Vagina (tissue), 2 donors: Measurements from ENCODE around the gene IFIT2. TPM values are rescaled to one million over a fixed set of nuclear protein-coding genes. Genes with fewer than 3 reads are reported as not detected.
"Not testable (repeated sequence)": the region's sequence is repeated elsewhere in the genome, so short reads cannot be mapped to it uniquely, and the experiment has no call there.

Experiments used
- DNase-seq, 2 donors: peaks; one replicate each; pipeline ENCODE4 v3.0.0-alpha.2; 2017; ENCODE audit errors: extremely low spot score in 2 of 2
- H3K27ac ChIP-seq: fragments of 200-600 bp; sonication (generic); one replicate; pipeline ENCODE4 v1.5.1; 2019
- H3K27me3 ChIP-seq: fragments of 200-600 bp; sonication (generic); one replicate; pipeline ENCODE4 v1.5.1; 2019
- H3K36me3 ChIP-seq, 2 donors: fragments of 200-600 bp; sonication (generic); one replicate each; pipeline ENCODE4 v1.5.1; 2017 to 2019
- H3K4me1 ChIP-seq: fragments of 200-600 bp; sonication (generic); one replicate; pipeline ENCODE4 v1.5.1; 2019
- H3K4me3 ChIP-seq, 2 donors: fragments of 200-600 bp; sonication (generic); 1 replicate in 1 of 2; 2 replicates in 1 of 2; pipeline ENCODE4 v1.5.1; 2016 to 2019
- H3K9me3 ChIP-seq: fragments of 200-600 bp; sonication (generic); one replicate; pipeline ENCODE4 v1.5.1; 2019
- POLR2A ChIP-seq, 2 donors: fragments of 450-650 bp; IDR thresholded peaks; one replicate each; pipeline ENCODE4 v1.6.1; 2017; ENCODE audit warnings: antibody characterized with exemption in 2 of 2, mild to moderate bottlenecking in 2 of 2, moderate library complexity in 2 of 2
- POLR2AphosphoS5 ChIP-seq, 2 donors: sonication (generic); formaldehyde crosslinking; IDR thresholded peaks; one replicate each; pipeline ENCODE4 v1.9.0; 2017; ENCODE audit warnings: antibody characterized with exemption in 2 of 2, mild to moderate bottlenecking in 2 of 2, low read depth in 1 of 2; ENCODE audit not compliant: insufficient read depth in 1 of 2
- intact Hi-C: fragments of 100-400 bp; cut with DNase I; formaldehyde crosslinking; loops from one replicate; pipeline ENCODE4 v1.15.1; 2023
- total RNA-seq: library from RNA; depleted of rRNA; stranded (reverse); fragments of >200 nt; gene quantifications from one replicate; pipeline ENCODE4 v1.2.3, GENCODE V29; 2016
- TF ChIP-seq, protein P1 (sequence below), 3 experiments: fragments of 450-650 bp in 2 of 3; fragments of 200-600 bp in 1 of 3; sonication (generic) in 1 of 3; IDR thresholded peaks; one replicate each; pipeline ENCODE4 v1.5.1; 2017 to 2019; ENCODE audit warnings: antibody characterized with exemption in 3 of 3, mild to moderate bottlenecking in 2 of 3, moderate library complexity in 2 of 3

Gene IFIT2
- total RNA-seq, 1 donor from 2014 or later = 2.9 TPM

DNA sequence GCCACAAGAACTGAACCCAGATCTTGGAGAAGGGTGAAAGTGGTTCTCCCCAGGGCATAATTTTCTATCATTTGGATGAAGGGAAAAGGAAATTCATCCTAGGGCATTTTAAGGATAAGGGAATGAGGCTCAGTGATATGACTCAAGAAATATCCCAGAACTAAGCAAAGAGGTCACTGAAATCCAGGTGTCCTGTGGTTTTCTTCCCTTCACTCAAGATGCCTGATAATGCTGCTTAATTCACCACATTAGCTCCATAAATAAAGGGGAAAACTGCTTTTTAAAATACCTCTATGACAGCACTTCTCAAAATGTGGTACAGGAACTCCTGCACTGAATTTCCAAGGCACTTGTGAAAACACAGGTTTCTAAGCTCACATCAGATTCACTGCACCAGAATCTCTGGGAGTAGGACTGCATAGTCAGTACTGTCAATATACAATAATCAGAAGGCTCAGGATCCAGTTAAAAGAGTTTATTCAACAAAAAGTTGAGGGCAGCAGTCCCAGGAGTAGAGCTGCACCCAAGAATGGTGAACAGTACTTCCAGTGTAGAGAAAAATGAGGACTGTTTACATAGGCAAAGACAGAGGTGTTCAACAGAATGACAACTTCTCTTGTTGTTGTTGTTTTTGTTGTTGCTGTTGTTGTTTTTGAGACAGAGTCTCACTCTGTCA lies 28.8 kb downstream of the IFIT2 start:
- TF ChIP-seq POLR2AphosphoS5 (IDR thresholded peaks at IDR 0.05; ENCODE audit: insufficient read depth in 1 of 2, low read depth in 1 of 2) (no peak), POLR2A (IDR thresholded peaks at IDR 0.05) (no peak)
- TF ChIP-seq, protein P1, sequence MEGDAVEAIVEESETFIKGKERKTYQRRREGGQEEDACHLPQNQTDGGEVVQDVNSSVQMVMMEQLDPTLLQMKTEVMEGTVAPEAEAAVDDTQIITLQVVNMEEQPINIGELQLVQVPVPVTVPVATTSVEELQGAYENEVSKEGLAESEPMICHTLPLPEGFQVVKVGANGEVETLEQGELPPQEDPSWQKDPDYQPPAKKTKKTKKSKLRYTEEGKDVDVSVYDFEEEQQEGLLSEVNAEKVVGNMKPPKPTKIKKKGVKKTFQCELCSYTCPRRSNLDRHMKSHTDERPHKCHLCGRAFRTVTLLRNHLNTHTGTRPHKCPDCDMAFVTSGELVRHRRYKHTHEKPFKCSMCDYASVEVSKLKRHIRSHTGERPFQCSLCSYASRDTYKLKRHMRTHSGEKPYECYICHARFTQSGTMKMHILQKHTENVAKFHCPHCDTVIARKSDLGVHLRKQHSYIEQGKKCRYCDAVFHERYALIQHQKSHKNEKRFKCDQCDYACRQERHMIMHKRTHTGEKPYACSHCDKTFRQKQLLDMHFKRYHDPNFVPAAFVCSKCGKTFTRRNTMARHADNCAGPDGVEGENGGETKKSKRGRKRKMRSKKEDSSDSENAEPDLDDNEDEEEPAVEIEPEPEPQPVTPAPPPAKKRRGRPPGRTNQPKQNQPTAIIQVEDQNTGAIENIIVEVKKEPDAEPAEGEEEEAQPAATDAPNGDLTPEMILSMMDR (IDR thresholded peaks at IDR 0.05) = no peak
- H3K4me3 ChIP-seq = no peak overlapping the region
- no peaks in the 10 kb centered on the region for H3K9me3 ChIP-seq
- no peaks in the 10 kb centered on the region for H3K36me3 ChIP-seq
- H3K27ac ChIP-seq = peak overlapping the region; percentile 79
- no peak for DNase-seq
- intact Hi-C loops = no loop called here
- H3K4me1 ChIP-seq = peaks cover 68% of the 10 kb centered on the region
- no peaks in the 10 kb centered on the region for H3K27me3 ChIP-seq

DNA sequence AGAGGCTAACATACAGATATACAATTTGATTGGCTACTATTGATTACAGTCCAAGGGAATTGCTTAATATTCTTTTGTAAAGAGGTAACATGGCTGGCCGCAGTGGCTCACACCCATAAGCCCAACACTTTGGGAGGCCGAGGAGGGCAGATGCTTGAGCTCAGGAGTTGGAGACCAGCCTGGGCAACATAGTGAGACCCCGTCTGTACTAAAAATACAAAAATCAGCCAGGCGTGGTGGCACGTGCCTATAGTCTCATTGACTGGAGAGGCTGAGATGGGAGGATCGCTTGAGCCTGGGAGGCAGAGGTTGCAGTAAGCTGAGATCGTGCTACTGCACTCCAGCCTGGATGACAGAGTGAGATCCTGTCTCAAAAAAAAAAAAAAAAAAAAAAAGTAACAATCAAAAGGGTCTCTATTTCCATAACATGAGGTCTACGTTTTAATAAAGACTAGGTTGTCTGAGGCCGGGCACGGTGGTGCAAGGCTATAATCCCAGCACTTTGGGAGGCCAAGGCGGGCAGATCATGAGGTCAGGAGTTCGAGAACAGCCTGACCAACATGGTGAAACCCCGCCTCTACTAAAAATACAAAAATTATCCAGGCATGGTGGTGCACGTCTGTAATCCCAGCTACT lies 29.8 kb downstream of the IFIT2 start:
- Histone ChIP-seq H3K4me1 (peaks cover 64% of the 10 kb centered on the region), H3K27ac (peak overlapping the region; percentile 79), H3K4me3 (peak overlapping the region; percentile 4 to 34)
- H3K9me3 ChIP-seq, H3K36me3 ChIP-seq, intact Hi-C loops, DNase-seq, H3K27me3 ChIP-seq: not testable (repeated sequence)

DNA sequence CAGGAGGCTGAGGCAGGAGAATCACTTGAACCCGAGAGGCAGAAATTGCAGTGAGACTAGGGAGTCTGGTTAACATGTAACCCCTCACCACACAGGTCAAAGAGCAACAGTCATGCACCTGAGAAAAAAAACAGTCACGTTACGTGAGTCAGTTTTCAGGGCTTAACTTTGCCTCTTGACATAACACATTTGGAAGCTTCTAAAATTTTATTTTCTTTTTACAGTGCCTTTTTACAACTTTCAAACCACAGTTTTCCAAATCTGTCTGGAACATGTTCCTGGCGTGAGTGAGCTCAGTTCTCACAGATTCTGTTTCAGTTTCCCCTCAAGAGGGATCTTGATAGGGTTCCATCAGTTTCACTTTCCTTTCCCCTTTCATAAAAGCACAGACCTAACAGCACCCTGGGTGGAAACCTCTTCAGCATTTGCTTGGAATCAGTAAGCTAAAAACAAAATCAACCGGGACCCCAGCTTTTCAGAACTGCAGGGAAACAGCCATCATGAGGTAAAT lies 30.3 kb downstream of the IFIT2 start:
- Histone ChIP-seq H3K36me3 (no peaks in the 10 kb centered on the region), H3K27ac (peak overlapping the region; percentile 79), H3K4me3 (peak overlapping the region; percentile 4 to 34), H3K27me3 (no peaks in the 10 kb centered on the region), H3K4me1 (peaks cover 58% of the 10 kb centered on the region), H3K9me3 (no peaks in the 10 kb centered on the region)
- DNase-seq = no peak
- intact Hi-C loops = no loop called here
- TF ChIP-seq POLR2A (IDR thresholded peaks at IDR 0.05) (no peak), POLR2AphosphoS5 (IDR thresholded peaks at IDR 0.05; ENCODE audit: insufficient read depth in 1 of 2, low read depth in 1 of 2) (peak in 1 of 2 donors; percentile 67)

DNA sequence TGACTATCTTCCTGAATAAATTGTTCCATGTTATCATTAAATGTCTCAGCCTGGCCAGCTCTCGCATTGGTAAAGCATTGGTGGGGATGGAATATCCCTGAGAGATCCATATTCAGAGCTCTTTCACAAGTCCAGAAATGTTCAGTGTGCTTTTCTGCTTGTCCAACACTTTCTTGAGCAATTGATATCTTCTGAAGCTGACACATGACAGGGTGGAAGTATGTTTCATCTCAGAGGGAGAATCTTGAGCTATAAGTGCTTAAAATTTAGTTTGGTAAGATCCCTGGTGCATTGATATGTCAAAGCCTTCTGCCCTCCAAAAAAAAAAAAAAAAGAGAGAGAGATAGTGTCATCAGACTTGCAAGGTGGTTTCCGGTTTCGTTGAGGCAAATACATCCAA lies 33.4 kb downstream of the IFIT2 start:
- Histone ChIP-seq H3K4me1 (peaks cover 37% of the 10 kb centered on the region), H3K27me3 (no peaks in the 10 kb centered on the region), H3K36me3 (peaks cover 0 to 20% of the 10 kb centered on the region in 2 donors), H3K9me3 (no peaks in the 10 kb centered on the region), H3K4me3 (no peak overlapping the region), H3K27ac (no peak overlapping the region)
- DNase-seq = no peak
- TF ChIP-seq, protein P1 (IDR thresholded peaks at IDR 0.05) = no peak
- TF ChIP-seq POLR2AphosphoS5 (IDR thresholded peaks at IDR 0.05; ENCODE audit: insufficient read depth in 1 of 2, low read depth in 1 of 2) (no peak), POLR2A (IDR thresholded peaks at IDR 0.05) (no peak)
- intact Hi-C loops = no loop called here

DNA sequence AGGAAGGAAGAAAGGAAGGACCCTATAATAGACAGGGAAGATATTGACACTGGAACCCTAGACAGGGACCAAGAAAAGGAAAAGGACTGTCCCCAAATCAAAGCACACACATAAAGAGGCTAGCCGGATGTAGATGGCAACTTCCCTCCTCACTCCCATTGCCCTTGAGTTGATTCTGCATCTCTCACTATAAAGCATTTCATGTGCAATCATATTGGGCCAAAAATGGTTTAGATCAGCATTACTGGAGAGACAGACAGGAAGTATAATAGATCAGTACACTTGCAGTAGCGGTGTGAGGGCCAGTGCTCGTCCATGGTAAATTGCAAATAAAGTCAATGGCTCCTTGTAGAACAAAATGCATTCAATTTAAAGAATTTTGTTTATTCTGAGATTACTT lies 34.4 kb downstream of the IFIT2 start:
- no peak for DNase-seq
- no peak overlapping the region for H3K27ac ChIP-seq
- peaks cover 27% of the 10 kb centered on the region for H3K4me1 ChIP-seq
- peaks cover 0 to 20% of the 10 kb centered on the region in 2 donors for H3K36me3 ChIP-seq
- no peaks in the 10 kb centered on the region for H3K9me3 ChIP-seq
- TF ChIP-seq POLR2A (IDR thresholded peaks at IDR 0.05) = no peak
- TF ChIP-seq, protein P1 (IDR thresholded peaks at IDR 0.05) = no peak
- TF ChIP-seq POLR2AphosphoS5 (IDR thresholded peaks at IDR 0.05; ENCODE audit: insufficient read depth in 1 of 2, low read depth in 1 of 2) = no peak
- no peaks in the 10 kb centered on the region for H3K27me3 ChIP-seq
- H3K4me3 ChIP-seq = no peak overlapping the region
- intact Hi-C loops = no loop called here

DNA sequence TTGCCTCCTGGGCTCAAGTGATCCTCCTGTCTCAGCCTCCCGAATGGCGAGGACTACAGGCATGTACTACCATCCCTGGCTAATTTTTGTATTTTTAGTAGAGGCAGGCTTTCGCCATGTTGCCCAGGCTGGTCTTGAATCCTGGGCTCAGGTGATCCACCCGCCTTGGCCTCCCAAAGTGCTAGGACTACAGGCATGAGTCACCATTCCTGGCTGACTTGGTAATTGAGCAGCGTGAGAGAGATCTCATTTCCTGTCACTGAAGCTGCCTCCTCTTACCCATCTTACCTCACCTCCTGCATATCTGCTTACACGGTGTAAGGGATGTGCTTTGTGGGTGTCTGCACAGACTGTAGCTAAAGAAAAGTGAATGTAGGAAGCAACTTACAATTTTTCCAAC lies 35.6 kb downstream of the IFIT2 start:
- Histone ChIP-seq H3K27ac (no peak overlapping the region), H3K36me3 (peaks cover 0 to 20% of the 10 kb centered on the region in 2 donors), H3K4me3 (no peak overlapping the region), H3K9me3 (no peaks in the 10 kb centered on the region), H3K4me1 (peaks cover 18% of the 10 kb centered on the region), H3K27me3 (no peaks in the 10 kb centered on the region)
- DNase-seq = no peak
- intact Hi-C loops = no loop called here
- no peak for TF ChIP-seq POLR2A (IDR thresholded peaks at IDR 0.05)
- TF ChIP-seq, protein P1 (IDR thresholded peaks at IDR 0.05) = no peak
- no peak for TF ChIP-seq POLR2AphosphoS5 (IDR thresholded peaks at IDR 0.05; ENCODE audit: insufficient read depth in 1 of 2, low read depth in 1 of 2)
